Liver (tissue), 9 donors: Measurements from ENCODE around the gene KLHL30. TPM values are rescaled to one million over a fixed set of nuclear protein-coding genes. Genes with fewer than 3 reads are reported as not detected.

Experiments
- DNase-seq: peaks from one replicate; pipeline ENCODE4 v3.0.0-alpha.2; 2017; ENCODE audit warnings: low spot score
- H3K27ac ChIP-seq, 2 donors: one replicate each; pipeline ENCODE4 v1.7.0; 2013; ENCODE audit warnings: inconsistent platforms in 2 of 2, low read length in 2 of 2, control low read depth in 1 of 2, low read depth in 1 of 2, mild to moderate bottlenecking in 1 of 2
- H3K27me3 ChIP-seq, 4 donors: one replicate each; pipeline versions ENCODE4 v1.6.1 to v1.7.0; 2013; ENCODE audit warnings: low read length in 3 of 4, inconsistent platforms in 1 of 4, mild to moderate bottlenecking in 1 of 4, moderate library complexity in 1 of 4; ENCODE audit not compliant: control insufficient read depth in 4 of 4, insufficient read depth in 4 of 4
- H3K36me3 ChIP-seq, 4 donors: one replicate each; pipeline versions ENCODE4 v1.6.1 to v1.7.0; 2013; ENCODE audit warnings: low read length in 3 of 4, mild to moderate bottlenecking in 3 of 4, low read depth in 1 of 4, moderate library complexity in 1 of 4; ENCODE audit not compliant: control insufficient read depth in 4 of 4, insufficient read depth in 3 of 4
- H3K4me1 ChIP-seq, 4 donors: one replicate each; pipeline versions ENCODE4 v1.6.1 to v1.7.0; 2013; ENCODE audit warnings: low read length in 3 of 4, mild to moderate bottlenecking in 3 of 4, moderate library complexity in 1 of 4; ENCODE audit not compliant: control insufficient read depth in 4 of 4, insufficient read depth in 4 of 4
- H3K4me3 ChIP-seq, 3 donors: one replicate each; pipeline versions ENCODE4 v1.6.1 to v1.7.0; 2013; ENCODE audit warnings: low read length in 3 of 3, control low read depth in 1 of 3, low read depth in 1 of 3, mild to moderate bottlenecking in 1 of 3
- H3K9ac ChIP-seq, 2 donors: one replicate each; pipeline ENCODE4 v1.7.0; 2013; ENCODE audit warnings: low read length in 2 of 2, mild to moderate bottlenecking in 2 of 2, moderate library complexity in 2 of 2, control low read depth in 1 of 2, low read depth in 1 of 2
- H3K9me3 ChIP-seq, 4 donors: one replicate each; pipeline versions ENCODE4 v1.6.1 to v1.7.0; 2013; ENCODE audit warnings: low read length in 3 of 4; ENCODE audit not compliant: control insufficient read depth in 4 of 4
- ATF3 ChIP-seq: IDR thresholded peaks from 2 replicates; pipeline ENCODE4 v1.6.1; 2016; ENCODE audit warnings: antibody characterized with exemption
- CTCF ChIP-seq: fragments of 150-350 bp; IDR thresholded peaks from 2 replicates; pipeline ENCODE4 v1.5.1; 2017; ENCODE audit warnings: improper control_type of control experiment, low read depth, low read length; ENCODE audit not compliant: missing input control
- EGR1 ChIP-seq, 2 donors: IDR thresholded peaks; 2 replicates each; pipeline ENCODE4 v1.6.1; 2016 to 2018; ENCODE audit warnings: antibody characterized with exemption in 2 of 2, low read depth in 2 of 2
- FOXA1 ChIP-seq: IDR thresholded peaks from 2 replicates; pipeline ENCODE4 v1.6.1; 2016; ENCODE audit warnings: antibody characterized with exemption
- GABPA ChIP-seq, 2 donors: IDR thresholded peaks in 1 of 2; conservative IDR thresholded peaks in 1 of 2; 2 replicates each; pipeline ENCODE4 v1.6.1; 2016; ENCODE audit warnings: antibody characterized with exemption in 2 of 2, mild to moderate bottlenecking in 1 of 2, moderate library complexity in 1 of 2
- HNF4A ChIP-seq, 2 donors: conservative IDR thresholded peaks; 2 replicates each; pipeline ENCODE4 v1.6.1; 2016; ENCODE audit warnings: antibody characterized with exemption in 2 of 2, mild to moderate bottlenecking in 2 of 2
- HNF4G ChIP-seq: IDR thresholded peaks from 2 replicates; pipeline ENCODE4 v1.6.1; 2016; ENCODE audit warnings: antibody characterized with exemption
- JUND ChIP-seq, 2 donors: IDR thresholded peaks; 2 replicates each; pipeline ENCODE4 v1.6.1; 2016; ENCODE audit warnings: antibody characterized with exemption in 2 of 2
- MAX ChIP-seq: IDR thresholded peaks from 2 replicates; pipeline ENCODE4 v1.6.1; 2016; ENCODE audit warnings: antibody characterized with exemption
- NR2F2 ChIP-seq: IDR thresholded peaks from 2 replicates; pipeline ENCODE4 v1.6.1; 2016; ENCODE audit warnings: antibody characterized with exemption
- RAD21 ChIP-seq, 2 donors: IDR thresholded peaks; 2 replicates each; pipeline ENCODE4 v1.6.1; 2016; ENCODE audit warnings: antibody characterized with exemption in 2 of 2, mild to moderate bottlenecking in 2 of 2
- REST ChIP-seq: IDR thresholded peaks from 2 replicates; pipeline ENCODE4 v1.6.1; 2016; ENCODE audit warnings: antibody characterized with exemption, mild to moderate bottlenecking
- RXRA ChIP-seq, 2 donors: IDR thresholded peaks; 2 replicates each; pipeline ENCODE4 v1.6.1; 2017 to 2018; ENCODE audit warnings: antibody characterized with exemption in 2 of 2, mild to moderate bottlenecking in 1 of 2
- SP1 ChIP-seq: IDR thresholded peaks from 2 replicates; pipeline ENCODE4 v1.6.1; 2018; ENCODE audit warnings: antibody characterized with exemption, mild to moderate bottlenecking
- YY1 ChIP-seq: IDR thresholded peaks from 2 replicates; pipeline ENCODE4 v1.6.1; 2016; ENCODE audit warnings: antibody characterized with exemption, mild to moderate bottlenecking
- ZBTB33 ChIP-seq: IDR thresholded peaks from 2 replicates; pipeline ENCODE4 v1.6.1; 2016; ENCODE audit warnings: antibody characterized with exemption
- WGBS: extraction: QIAGEN DNeasy Blood & Tissue Kit; methylation state at CpG from one replicate; pipeline ENCODE4 v1.1.7; 2013; 5-methylcytosine and 5-hydroxymethylcytosine counted together
- polyA plus RNA-seq, 2 donors: library from polyadenylated mRNA; stranded (reverse) in 1 of 2; unstranded in 1 of 2; fragments of 200-250 nt in 1 of 2; fragments of >200 nt in 1 of 2; fragmentation: Nextera tagmentation in 1 of 2; extraction: Ambion mirVana in 1 of 2; gene quantifications; one replicate each; pipeline versions ENCODE4 v1.2.1 to v1.2.3, GENCODE V29; 2013 to 2015
- total RNA-seq, 2 donors: library from RNA; depleted of rRNA; stranded (reverse); fragments of >200 nt; gene quantifications; one replicate each; pipeline ENCODE4 v1.2.3, GENCODE V29; 2014
- donor health status: healthy.
- donor health status: healthy.
- donor health status: healthy.
- donor health status: healthy.
- donor health status: healthy.

KLHL30 gene
- total and polyA plus RNA-seq, 4 donors = 0.05 to 0.08 TPM; not detected in 2

- no peak overlapping the region for H3K9ac ChIP-seq
- H3K36me3 ChIP-seq = peaks cover 0 to 27% (median 10%) of the 10 kb centered on the region in 4 donors
- H3K9me3 ChIP-seq = no peaks in the 10 kb centered on the region
- H3K27me3 ChIP-seq = no peaks in the 10 kb centered on the region
- peaks cover 7 to 19% (median 13%) of the 10 kb centered on the region in 4 donors for H3K4me1 ChIP-seq
- peak; percentile 63 for DNase-seq
- no peak for TF ChIP-seq SP1
- TF ChIP-seq FOXA1 = no peak
- no peak for TF ChIP-seq HNF4G
- no peak for TF ChIP-seq REST
- no peak for TF ChIP-seq NR2F2
- TF ChIP-seq RAD21 (IDR thresholded peaks at IDR 0.05) = no peak
- TF ChIP-seq HNF4A (conservative IDR thresholded peaks at IDR 0.05) = no peak
- TF ChIP-seq EGR1 (IDR thresholded peaks at IDR 0.05; ENCODE audit: low read depth in 2 of 2) = no peak
- no peak for TF ChIP-seq YY1
- no peak for TF ChIP-seq RXRA (IDR thresholded peaks at IDR 0.05)
- no peak for TF ChIP-seq MAX
- TF ChIP-seq GABPA (IDR thresholded peaks at IDR 0.05 in 1 of 2, conservative IDR thresholded peaks at IDR 0.05 in 1 of 2) = no peak
- TF ChIP-seq JUND (IDR thresholded peaks at IDR 0.05) = no peak
- TF ChIP-seq ATF3 = no peak
- TF ChIP-seq ZBTB33 = no peak
- TF ChIP-seq CTCF = no peak
- no peak overlapping the region for H3K4me3 ChIP-seq
- peak overlapping the region; percentile 3 to 87 for H3K27ac ChIP-seq
- 95% methylated on average over 13 of the region's 13 CpGs for WGBS
Observed at GRCh38 chr2:238168196-238169047, 30.0 kb downstream of the KLHL30 start.
